GM18508 (cell line): ENCODE results near the gene HELZ.
"Not testable (repeated sequence)": the region's sequence is repeated elsewhere in the genome, so short reads cannot be mapped to it uniquely, and the experiment has no call there.

ENCODE experiments used
- ATAC-seq: cut with Tn5 transposase; IDR thresholded peaks from one replicate; pipeline ENCODE4 v1.9.1; 2021; ENCODE audit warnings: moderate number of reproducible peaks; ENCODE audit not compliant: insufficient read depth, unreplicated experiment

The HELZ gene

DNA sequence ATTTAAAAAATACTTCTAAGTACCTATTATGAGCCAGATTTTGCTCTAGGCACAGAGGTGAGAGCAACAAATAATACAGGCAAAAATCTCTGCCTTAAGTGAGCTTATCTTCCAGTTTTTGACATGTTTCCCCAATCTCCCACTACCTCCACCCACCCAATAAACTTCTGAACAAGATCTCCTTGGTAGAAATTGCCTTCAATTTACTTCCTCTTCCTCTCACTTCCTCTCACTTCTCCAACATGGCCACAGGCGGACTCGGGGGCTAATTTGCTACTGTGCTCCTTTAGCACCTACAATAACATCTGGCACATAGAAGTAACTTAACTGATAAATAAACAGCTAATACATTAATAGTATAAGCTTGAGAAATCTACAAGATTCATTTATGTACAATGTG, 118.0 kb downstream of the HELZ start:
- no peak for ATAC-seq

DNA sequence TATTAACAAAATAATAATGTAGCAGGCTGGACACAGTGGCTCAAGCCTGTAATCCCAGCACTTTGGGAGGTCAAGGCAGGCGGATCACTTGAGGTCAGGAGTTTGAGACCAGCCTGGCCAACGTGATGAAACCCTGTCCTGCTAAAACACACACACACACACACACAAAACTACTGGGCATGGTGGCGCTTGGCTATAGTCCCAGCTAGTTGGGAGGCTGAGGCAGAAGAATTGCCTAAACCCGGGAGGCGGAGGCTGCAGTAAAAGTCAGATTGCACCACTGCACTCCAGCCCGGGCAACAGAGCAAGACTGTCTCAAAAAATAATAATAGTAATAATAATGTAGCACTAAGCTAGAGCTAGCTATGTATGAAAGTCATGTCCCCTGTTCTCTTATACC, 118.5 kb downstream of the HELZ start:
- not testable (repeated sequence) for ATAC-seq

DNA sequence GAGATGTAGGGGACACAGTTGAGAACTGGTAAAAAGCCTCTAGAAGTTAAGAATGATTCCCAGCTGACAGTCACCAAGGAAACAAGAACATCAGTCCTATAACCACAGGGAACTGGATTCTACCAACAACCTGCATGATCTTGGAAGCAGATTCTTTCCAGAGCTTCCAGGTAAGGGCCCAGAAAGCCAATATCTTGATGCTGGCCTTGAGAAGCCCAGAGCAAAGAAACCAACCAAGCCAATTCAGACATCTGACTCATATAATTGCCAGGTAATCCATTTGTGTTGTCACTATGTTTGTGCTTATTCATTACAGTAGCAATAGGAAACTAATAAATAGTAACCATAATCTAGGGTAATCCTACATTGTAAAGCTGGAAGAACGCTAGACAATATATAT, 119.1 kb downstream of the HELZ start:
- ATAC-seq, result no peak

DNA sequence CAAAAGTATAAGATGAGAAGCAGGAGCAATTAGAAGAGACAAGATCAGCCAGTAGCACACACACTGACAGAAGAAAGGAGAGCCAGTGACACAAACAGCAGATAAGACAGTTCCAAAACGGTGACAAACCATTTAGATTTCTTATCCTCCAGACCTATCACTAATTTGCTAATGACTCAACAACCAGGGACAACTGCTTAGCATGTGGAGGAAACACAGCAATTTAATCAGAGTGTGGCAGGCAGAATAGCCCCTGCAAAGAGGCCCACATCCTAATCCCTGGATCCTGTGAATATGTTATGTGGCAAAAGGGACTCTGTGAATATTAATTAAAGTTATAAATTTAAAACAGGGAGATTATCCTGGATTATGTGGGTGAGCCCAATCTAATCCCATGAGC, 119.6 kb downstream of the HELZ start:
- no peak for ATAC-seq

DNA sequence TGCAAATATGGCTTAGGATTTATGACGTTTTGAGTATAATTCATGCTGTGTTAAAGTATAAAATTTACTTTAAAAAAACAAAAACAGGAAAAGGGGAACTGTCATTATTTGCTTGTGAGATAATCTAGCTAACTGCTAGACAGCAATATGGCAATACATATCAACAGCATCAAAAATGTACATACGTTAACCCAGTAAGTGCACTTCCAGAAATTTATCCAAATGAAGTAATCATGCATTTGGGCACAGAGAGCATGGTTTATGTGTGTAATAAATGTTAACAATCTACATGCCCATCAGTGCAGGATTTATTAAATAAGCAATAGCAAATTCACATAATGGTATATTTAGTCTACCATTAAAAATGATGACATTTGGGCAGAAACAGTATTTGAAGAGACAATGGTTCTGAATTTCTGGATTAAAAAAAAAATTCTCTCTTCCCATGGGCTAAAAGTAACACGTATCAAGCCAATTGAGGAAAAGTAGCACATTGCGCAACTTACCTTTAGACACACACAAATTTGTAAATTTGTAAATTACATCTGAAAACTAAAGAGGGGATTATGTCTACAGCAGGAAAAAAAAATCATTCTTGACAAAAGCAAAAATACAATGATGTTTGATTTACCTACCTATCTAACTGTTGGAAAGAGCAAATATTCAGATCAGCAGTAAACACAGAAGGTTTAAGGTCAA, 120.4 kb downstream of the HELZ start:
- ATAC-seq, result no peak

DNA sequence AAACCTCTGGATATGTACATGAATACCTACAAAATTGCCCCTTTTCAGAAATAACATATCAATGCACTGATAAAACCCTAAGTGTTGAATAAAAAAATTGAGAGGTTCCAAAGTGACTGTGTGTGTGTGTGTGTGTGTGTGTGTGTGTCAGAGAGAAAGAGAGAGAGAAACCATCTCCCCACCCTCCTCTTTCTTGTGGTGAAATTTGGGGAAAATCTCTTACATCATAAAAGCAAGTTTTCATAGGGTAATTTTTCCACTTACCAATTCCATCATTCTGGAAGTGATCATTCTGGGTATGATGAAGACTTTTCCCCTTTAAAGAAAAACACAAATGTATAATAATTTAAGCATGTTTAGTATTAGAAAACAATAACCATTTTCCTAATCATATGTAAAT, 121.3 kb downstream of the HELZ start:
- ATAC-seq, result no peak

DNA sequence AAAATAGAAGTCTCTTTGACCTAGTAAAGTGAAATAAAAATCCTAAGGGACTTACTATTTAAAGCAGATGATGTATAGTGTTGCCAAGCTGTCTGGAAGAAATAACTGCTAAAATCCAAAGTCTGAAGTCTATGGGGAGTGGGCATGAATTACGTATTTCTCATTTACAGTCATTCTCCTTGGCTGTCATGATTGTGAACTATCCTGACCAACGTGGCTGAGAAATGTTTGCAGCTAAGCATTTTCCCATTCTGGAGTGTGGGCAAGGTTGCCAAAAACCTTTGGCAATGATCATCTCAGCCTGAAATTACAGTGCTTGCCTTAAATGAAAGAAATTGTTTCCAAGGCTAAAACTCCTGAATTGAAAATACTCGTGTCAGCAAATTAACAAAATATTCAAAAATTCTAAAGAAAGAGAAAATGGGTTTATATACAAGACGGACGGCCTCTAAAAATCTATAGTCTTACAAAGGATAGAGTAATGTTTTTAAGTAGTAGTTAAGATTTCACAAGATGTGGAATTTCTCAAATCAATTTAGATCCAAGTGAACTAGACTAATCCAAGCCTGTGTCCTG, 123.6 kb downstream of the HELZ start:
- ATAC-seq, result no peak

DNA sequence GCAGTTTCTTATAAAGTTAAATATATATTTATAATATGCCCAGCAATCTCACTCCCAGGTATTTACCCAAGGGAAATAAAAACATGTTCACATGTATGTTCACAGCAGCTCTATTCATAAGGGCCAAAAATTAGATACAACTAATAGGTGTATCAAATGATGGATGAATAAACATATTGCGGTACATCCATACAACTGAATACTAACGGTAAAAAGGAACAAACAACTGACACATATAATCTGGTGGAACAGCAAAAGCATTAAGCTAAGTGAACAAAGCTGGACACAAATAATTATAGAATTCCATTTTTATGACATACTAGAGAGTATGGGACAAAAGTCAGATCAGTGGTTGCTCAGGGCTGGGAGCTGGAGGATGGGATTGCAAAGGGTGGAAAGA, 125.9 kb downstream of the HELZ start:
- ATAC-seq, result no peak

DNA sequence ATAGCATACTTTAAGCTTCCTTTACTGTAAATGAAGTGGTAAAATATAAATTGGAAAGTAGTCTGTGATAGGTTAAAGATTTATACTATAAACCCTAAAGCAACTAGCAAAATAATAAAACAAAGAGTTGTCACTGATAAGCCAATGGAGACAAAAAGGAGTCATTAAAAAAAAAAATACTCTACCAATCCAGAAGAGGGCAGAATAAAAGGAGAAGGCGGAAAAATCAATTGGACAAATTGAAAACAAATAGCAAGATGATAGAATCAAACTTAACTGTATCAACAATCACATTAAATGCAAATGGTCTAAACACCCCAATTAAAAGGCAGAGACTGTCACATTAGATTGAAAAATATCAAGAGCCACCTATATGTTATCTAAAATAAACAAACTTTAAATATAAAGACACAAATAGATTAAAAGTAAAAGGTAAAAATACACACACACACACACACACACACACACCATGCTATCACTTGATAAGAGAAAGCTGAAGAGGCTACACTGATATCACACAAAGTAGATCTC, 128.9 kb downstream of the HELZ start:
- no peak for ATAC-seq

DNA sequence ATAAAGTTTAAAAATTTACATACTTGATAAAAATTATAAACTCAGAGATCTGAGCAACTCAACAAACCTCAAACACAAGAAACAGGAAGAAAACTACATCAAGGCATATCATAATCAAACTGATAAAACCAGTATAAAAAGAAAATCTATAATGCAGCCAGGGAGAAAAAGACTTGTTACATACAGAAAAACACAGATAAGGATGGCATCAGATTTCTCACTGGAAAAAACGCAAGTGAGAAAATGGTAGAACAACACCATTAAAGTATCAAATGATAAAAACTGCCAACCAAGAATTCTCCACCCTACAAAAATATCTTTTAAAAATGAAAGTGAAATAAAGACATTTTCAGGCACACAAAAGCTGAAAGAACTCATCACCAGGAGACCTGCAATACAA, 129.6 kb downstream of the HELZ start:
- ATAC-seq, result no peak

DNA sequence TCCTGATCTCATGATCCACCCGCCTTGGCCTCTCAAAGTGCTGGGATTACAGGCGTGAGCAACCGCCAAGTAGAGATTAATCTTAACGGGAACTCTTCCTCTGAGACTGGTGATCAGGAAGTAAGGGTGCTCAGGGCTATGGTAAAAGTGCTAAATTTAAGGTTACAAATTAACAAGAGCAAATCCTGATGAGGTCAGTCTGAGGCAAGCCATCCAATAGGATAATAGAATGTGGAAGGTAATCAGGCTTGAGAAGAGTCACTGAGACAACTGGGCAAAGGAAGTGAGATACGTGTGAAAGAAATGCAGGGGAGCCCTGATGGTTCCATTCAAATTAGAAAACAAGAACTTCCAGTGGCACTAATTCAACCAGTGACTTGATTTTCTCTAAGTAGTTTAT, 131.5 kb downstream of the HELZ start:
- no peak for ATAC-seq

DNA sequence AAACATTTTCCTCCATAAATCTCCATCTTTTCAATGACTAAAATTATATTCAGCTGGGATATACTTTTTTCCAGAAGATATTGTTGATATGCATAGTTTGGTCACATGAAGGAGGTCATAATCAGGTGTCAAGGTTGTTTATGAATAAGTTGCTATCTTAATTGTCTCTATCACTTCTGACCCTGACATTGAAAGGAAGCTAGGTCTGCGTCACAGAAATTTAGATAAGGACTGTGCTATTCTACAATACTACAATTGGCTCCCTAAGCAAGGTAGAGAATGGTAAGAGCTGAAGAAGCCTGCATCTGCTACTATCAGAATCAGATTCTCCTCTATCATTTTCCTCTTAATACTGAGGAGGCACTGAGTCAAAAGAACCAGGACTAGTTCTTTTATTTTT, 133.2 kb downstream of the HELZ start:
- ATAC-seq, result no peak

DNA sequence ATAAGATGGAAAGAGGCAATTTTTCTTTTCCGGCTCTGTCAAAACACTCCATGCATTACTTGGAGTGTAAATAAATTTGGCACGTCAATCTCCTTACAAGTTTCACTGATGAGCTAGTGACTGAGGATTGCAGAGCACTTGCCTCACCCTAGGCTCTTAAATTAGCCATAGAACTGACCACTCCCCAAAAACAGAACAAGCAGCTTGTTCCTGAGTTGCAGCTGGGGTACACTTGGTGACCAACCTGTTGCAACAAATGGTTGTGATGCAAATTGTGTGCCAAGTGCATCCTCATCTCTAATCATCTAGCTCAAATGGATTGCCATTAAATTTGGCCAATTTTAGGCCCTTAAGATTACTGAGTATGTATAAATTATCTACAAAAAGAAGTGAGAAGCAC, 133.7 kb downstream of the HELZ start:
- ATAC-seq, result no peak

DNA sequence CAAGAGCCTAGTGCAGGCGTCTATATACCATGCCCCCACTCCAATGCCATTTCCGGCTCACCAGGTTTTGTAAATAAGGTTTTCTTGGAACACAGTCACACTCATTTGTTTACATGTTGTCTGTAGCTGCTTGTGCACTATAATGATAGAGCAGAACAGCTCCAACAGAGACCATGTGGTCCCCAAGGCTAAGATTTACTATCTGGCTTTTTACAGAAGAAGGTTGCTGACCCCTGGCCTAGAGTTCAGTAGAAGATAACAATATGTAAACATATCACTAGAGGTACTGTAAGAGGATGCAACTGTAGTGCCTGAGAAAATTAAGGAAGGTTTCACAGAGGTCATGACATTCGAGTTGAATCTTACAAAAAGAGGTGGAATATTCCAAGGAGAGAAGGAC, 134.4 kb downstream of the HELZ start:
- ATAC-seq, result no peak

DNA sequence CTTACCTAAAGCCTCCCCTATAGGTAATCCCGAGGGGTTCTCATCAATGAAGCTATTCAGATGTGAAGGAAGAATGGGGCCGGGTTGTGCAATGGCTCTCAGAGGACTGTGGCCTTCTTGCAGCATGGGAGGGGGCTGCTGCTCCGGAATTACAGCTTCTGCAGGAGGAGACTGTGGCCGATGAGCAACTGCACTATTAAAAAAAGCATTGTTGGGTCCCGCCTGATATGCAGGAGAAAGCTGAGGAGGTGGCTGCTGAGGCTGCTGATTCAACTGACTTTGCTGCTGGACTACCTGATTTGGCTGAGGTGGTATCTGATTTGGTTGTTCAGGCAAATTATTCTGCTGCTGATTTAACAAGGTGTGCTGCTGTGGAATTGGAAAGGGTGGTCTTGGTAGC, 135.9 kb downstream of the HELZ start:
- ATAC-seq, result no peak

DNA sequence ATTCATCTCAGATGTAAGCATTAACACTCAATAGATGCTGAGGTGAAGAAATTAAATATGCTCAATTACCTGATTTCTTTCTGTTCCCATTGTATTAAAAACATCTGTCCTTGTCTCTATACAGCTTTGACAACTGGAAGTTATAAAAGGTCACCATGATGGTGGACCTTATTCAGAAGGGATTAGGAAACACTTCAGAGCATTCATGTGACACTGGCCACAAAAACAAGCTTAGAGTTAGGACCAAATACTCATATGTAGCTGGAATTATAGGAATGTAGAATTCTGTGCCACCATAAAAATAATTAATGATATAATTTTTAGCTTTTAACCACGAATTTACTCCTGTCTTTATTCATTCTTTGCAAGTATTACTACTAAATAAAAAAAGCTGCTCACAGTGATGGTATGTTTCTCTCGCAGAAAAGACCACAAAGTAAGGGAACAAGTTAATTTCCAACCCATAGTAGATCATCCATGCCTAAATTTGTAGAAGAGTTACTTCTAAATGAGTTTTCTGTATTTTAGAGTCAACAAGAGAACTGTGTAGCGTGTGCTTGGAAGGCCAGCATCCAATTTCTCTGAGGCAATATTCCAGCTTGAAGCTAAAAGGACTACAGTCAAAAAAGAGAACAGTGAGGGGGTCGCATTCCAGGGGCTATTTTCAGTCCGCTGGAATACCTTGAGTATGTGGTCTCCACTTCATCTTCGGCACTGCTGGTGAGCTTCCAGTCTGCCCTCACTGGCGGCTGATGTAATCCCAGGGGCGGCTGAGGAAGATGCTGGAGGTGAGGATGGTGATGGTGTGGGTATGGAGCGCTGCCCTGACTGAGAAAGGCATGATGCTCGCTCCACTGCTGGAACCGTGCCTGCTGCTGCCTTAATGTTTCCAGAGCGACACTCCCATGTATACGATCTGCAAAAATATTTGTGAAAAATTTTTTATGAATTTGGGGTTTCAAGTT, 136.9 kb downstream of the HELZ start:
- ATAC-seq, result no peak

DNA sequence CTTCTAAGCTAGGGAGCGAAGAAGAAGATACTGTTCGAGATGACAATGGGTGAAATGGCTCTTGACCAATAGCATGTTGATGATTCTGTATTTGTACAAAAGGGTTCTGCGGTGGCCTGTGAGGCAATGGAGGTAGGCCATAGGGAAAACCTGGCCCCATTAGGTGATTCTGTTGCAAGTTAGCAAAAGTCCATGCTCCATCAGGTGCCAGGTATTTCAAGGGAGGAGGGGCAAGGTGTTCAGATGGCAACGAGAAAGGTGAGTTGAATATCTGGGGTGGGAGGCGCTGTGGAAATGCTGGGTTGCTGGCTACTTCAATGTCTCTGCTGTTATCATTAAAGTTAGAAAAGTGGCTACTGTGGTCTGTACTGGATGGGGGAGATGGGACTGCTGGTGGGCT, 137.8 kb downstream of the HELZ start:
- no peak for ATAC-seq

DNA sequence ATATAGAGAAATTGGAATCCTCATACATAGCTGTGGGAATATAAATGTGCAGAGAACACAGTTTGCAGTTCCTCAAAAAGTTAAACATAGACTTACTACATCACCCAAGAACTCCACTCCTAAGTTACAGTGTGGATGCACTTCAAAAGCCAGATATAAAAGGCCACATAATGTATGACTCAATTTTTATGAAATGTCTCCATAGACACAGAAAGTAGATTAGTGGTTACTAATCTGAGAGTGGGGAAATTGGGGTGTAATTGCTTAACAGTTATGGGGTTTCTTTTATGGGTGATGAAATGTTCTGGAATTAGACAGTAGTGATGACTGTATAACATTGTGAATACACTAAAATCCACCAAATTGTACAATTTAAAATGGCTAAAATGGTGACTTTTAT, 139.8 kb downstream of the HELZ start:
- ATAC-seq, result no peak

DNA sequence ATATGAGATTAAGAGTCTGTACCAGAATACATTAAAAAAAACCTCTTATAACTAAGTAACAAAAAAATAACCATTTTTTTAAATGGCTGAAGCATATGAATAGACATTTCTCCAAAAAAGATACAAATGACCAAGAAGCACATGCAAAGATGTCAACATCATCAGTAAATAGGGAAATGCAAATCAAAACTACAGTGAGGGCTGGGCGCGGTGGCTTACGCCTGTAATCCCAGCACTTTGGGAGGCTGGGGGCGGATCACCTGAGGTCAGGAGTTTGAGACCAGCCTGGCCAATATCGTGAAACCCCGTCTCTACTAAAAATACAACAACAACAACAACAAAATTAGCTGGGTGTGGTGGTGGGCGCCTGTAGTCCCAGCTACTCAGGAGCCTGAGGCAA, 140.4 kb downstream of the HELZ start:
- not testable (repeated sequence) for ATAC-seq

DNA sequence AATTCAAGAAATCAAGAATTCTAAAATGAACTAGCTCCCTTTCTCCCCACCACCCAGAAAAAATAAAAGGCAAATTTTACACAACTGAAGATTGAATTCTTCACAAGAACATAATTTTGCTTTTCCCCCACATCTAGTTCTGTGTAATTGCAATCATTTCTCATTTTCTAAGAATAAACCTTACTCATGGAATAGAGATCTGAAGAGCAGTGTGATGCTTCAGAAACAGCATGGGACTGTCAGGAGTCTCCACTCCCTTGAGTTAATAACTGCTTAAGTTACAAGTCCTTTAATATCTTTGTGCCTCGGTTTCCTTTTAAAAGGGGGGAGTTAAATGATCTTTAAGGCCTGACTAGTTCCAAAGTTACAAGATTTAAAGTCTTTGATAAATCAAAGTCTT, 147.0 kb downstream of the HELZ start:
- no peak for ATAC-seq

DNA sequence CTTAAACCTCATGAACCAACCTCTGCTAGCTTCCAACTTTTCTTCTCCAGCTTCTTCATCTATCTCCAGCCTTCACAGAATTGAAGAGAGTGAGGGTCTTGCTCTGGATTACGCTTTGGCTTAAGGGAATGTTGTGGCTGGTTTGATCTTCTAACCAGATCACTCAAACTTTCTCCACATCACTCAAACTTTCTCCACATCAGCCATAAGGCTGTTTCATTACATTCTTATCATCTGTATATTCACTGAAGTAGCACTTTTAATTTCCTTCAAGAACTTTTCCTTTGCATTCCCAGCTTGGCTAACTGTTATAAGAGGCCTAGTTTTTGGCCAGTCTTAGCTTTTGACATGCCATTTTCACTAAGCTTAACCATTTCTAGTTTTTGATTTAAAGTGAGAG, 148.4 kb downstream of the HELZ start:
- no peak for ATAC-seq
